H1 (cell line): Measurements from ENCODE around the gene KCTD17. TPM values are rescaled to one million over a fixed set of nuclear protein-coding genes. Genes with fewer than 3 reads are reported as not detected.

ENCODE experiments used
- TAF7 ChIP-seq: optimal IDR thresholded peaks from 2 replicates; pipeline ENCODE3; 2011; ENCODE audit warnings: low read depth, mild to moderate bottlenecking, inconsistent platforms, low read length, moderate library complexity, borderline replicate concordance
- polyA plus RNA-seq, 7 experiments: library from polyadenylated mRNA; depleted of rRNA in 3 of 7; stranded (reverse) in 5 of 7; unstranded in 2 of 7; fragments of >200 nt in 5 of 7; fragments of 200-250 nt in 2 of 7; gene quantifications; 1 replicate in 5 of 7; 2 replicates in 1 of 7; 4 replicates in 1 of 7; pipeline versions ENCODE4 v1.2.1 to v1.2.3, GENCODE V29; 2011 to 2013; ENCODE audit warnings: missing spikeins in 2 of 7, mixed read lengths in 2 of 7
- total RNA-seq: library from RNA; stranded (reverse); fragmentation: NEBNext Ultra II Directional; extraction: Animal tissue kit (Norgen Biotek cat#: 25700); gene quantifications from 2 replicates; pipeline ENCODE4 v1.2.1, GENCODE V29; 2021

Gene KCTD17
- total and polyA plus RNA-seq, 2 of the 8 experiments (the other 6 are each of a cell fraction or from before 2014, with no cell fraction given) = 39.4 to 44.0 TPM

GRCh38 chr22:37045958-37046357, 5.6 kb upstream of the KCTD17 start (continued):
- TF ChIP-seq TAF7 = no peak
